ENCODE results near the gene ATP13A3. TPM values are rescaled to one million over a fixed set of nuclear protein-coding genes. Genes with fewer than 3 reads are reported as not detected.
"Not testable (repeated sequence)": the region's sequence is repeated elsewhere in the genome, so short reads cannot be mapped to it uniquely, and the experiment has no call there.

The ATP13A3 gene
- total and polyA plus RNA-seq, 2 of the 4 experiments (the other 2 are of a cell fraction) = 48.1 to 154 TPM

- H3K23ac ChIP-seq (ENCODE audit: low read depth, low read length); H4K20me1 ChIP-seq (ENCODE audit: insufficient read depth, low read length); H3K9me3 ChIP-seq (ENCODE audit: control insufficient read depth, insufficient read depth, low read length); DNase-seq; H2BK5ac ChIP-seq (ENCODE audit: low read depth, low read length, poor library complexity, severe bottlenecking); H3K79me1 ChIP-seq (ENCODE audit: low read depth in 1 of 2, low read length in 2 of 2); H3K27me3 ChIP-seq (ENCODE audit: control insufficient read depth, insufficient read depth, low read length); H2BK120ac ChIP-seq (ENCODE audit: low read depth, low read length); H3K9ac ChIP-seq (ENCODE audit: low read depth, low read length); H3K18ac ChIP-seq (ENCODE audit: low read depth, low read length); H2BK15ac ChIP-seq (ENCODE audit: low read depth, low read length); H3K4me2 ChIP-seq (ENCODE audit: low read depth, low read length); in situ Hi-C loops (cut with MboI; ENCODE audit: low sequenced_read_pairs); H3K56ac ChIP-seq (ENCODE audit: extremely low read depth, insufficient read depth, low read length); H3K4ac ChIP-seq (ENCODE audit: low read depth, low read length); H2BK20ac ChIP-seq (ENCODE audit: low read depth, low read length); H3K14ac ChIP-seq (replicated peaks; ENCODE audit: low read depth, low read length); BruUV-seq (replicated peaks); H2AK9ac ChIP-seq (replicated peaks; ENCODE audit: low read depth, low read length, poor library complexity); dilution Hi-C loops (cut with HindIII; ENCODE audit: low sequenced_read_pairs, unreplicated experiment); H3K27ac ChIP-seq (ENCODE audit: insufficient read depth, low read length); H4K91ac ChIP-seq (ENCODE audit: insufficient read depth, low read depth, low read length); POLR2A ChIA-PET (ENCODE audit: unreplicated experiment); H2AFZ ChIP-seq (replicated peaks; ENCODE audit: low read length, poor library complexity); H3K36me3 ChIP-seq (ENCODE audit: control insufficient read depth, insufficient read depth, low read length); ATAC-seq (ENCODE audit: low read depth); H3K4me3 ChIP-seq (ENCODE audit: insufficient read depth, low read depth, low read length); H4K8ac ChIP-seq (ENCODE audit: low read depth in 2 of 2, low read length in 2 of 2); intact Hi-C loops (cut with micrococcal nuclease); H4K5ac ChIP-seq (ENCODE audit: low read depth, low read length): not testable (repeated sequence)
- H3K4me1 ChIP-seq (ENCODE audit: control insufficient read depth, insufficient read depth, low read length) = peaks cover 16% of the 10 kb centered on the region
- peaks cover 18% of the 10 kb centered on the region for H3K9me1 ChIP-seq (ENCODE audit: insufficient read depth, low read length)
- CTCF ChIA-PET = interaction anchor here (0.6 kb wide), 1 partner anchor 12 kb away, joined by 8 read pairs; no protein-coding TSS in a partner anchor
- WGBS, 2 experiments (ENCODE audit: extremely low coverage in 2 of 2, insufficient read length in 1 of 2) = no CpG with 5 or more reads among the region's 6 CpGs
- peak overlapping the region; percentile 51; the same call in 1 of the 2 replicates for H2AK5ac ChIP-seq (ENCODE audit: low read depth, low read length)
Observed at GRCh38 chr3:194499516-194499915, 12.7 kb upstream of the ATP13A3 start.

All from IMR-90 (cell line).